Right lung (tissue), 5 donors: ENCODE results near the gene TNFRSF25. TPM values are rescaled to one million over a fixed set of nuclear protein-coding genes. Genes with fewer than 3 reads are reported as not detected.
"Not testable (repeated sequence)": the region's sequence is repeated elsewhere in the genome, so short reads cannot be mapped to it uniquely, and the experiment has no call there.

Source experiments
- DNase-seq, 2 donors: peaks; one replicate each; pipeline ENCODE4 v3.0.0-alpha.2; 2013
- polyA plus RNA-seq, 5 donors: library from polyadenylated mRNA; unstranded; fragments of 120-200 nt; gene quantifications; one replicate each; pipeline versions ENCODE4 v1.2.1 to v1.2.3, GENCODE V29; 2013; ENCODE audit warnings: inconsistent platforms in 1 of 5, low replicate concordance in 1 of 5; ENCODE audit not compliant: insufficient read length in 5 of 5, insufficient read depth in 1 of 5

TNFRSF25 gene
- polyA plus RNA-seq, 5 donors = 16.5 to 32.9 (median 27.1) TPM

DNA sequence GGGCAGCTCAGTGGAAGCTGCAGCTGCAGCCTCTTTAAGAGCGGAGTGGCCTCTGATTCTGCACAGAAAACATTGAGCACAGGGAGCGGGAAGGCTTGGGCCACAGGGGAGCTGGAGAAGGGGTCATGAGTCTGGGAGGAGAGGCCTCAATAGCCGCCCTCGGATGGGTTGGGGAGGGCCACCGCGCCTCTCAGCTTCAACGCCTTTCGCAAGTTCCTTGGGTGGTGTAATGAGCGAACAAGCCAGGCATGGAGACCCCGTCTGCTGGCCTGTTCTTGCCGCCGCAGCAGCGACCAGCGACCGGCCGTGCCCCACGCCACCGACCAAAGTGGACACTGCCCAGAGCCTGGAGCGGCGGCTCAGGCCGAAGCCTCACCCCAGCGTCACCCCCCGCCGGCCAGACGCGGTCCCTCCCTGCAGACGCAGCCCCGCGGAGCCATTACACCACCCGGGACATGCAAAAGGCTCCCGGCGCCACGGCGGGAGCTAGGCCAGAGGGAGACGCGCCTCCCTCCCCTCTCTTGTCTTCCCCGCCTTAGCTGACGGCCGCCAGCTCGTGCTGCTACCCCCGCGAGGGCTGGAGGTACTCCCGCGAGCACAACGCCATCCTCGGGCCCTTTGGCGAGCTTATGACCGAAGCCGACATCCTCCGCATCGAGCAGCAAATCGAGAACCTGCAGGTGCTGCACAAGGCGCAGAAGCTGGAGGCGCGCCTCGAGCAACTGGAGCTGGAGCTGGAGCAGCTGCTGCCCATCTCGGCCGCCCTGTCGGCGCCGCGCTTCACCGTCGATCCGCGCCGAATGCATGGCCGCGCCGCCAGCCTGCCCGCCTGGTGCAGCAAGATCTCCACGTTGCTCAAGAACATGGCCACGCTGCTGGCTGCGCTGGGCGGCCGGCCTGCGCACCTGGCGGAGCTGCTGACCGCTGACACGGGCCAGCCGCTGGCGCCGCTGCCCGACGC lies 11.8 kb downstream of the TNFRSF25 start:
- not testable (repeated sequence) for DNase-seq

DNA sequence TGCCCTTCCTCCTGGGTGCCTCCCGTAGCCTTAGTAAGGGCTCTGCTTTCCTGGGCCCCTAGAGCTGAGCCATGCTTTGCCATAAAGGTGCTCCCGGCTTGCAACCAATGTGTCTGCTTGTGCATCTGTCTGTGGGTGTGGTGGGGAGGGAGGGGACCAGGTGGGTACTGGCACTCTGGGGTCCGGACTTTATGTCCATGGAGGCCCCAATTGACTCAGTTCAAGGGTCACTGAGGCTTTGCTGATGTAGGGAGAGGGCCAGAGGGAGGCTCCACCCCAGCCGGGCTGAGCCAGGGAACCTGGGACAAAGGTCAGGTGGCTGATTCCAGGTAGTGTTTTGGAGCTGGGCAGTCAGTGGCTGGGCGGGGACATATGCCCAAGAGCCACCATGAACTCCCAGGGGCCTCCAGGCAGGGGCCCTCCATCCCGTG lies 15.0 kb downstream of the TNFRSF25 start:
- DNase-seq = no peak

DNA sequence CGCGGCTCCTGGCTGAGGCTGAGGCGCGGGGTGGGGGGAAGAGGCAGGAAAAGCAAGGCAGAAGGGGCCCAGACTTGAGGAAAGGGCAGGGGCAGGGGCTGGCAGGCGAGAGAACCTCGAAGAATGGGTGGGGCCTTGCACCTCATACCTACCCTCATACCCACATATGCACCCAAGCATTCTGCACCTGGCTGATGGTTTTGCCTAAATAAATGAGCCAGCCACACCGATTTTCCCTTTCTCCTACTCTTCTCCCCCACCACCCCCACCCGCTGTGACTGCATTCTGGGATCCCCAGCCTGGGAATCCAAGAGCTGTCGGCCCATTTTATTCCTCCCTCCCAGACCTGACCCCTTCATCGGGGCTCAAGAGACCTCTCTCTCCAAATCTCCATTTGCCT lies 15.5 kb downstream of the TNFRSF25 start:
- not testable (repeated sequence) for DNase-seq

DNA sequence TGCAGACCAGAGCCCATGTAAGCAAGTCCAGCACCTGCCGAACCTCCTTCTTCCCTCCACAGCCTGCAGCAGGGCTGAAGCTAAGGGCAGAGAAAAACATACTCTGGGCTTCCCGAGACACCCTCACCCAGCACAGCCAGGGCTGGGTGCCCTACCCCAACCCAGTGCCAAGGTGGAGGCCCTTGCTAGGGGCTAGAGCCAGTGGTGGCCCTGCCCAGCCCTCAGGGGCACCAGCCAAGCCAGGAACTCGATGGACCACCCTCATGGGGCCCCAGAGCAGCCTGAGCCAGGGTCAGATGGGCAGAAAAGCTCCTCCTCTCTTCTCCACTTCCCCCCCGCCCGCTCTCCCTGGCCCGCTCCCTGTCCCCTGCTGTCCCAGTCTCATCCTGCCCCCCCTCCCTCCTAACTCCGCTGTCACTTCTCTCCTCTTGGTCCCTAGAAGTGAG lies 15.9 kb downstream of the TNFRSF25 start:
- no peak for DNase-seq

DNA sequence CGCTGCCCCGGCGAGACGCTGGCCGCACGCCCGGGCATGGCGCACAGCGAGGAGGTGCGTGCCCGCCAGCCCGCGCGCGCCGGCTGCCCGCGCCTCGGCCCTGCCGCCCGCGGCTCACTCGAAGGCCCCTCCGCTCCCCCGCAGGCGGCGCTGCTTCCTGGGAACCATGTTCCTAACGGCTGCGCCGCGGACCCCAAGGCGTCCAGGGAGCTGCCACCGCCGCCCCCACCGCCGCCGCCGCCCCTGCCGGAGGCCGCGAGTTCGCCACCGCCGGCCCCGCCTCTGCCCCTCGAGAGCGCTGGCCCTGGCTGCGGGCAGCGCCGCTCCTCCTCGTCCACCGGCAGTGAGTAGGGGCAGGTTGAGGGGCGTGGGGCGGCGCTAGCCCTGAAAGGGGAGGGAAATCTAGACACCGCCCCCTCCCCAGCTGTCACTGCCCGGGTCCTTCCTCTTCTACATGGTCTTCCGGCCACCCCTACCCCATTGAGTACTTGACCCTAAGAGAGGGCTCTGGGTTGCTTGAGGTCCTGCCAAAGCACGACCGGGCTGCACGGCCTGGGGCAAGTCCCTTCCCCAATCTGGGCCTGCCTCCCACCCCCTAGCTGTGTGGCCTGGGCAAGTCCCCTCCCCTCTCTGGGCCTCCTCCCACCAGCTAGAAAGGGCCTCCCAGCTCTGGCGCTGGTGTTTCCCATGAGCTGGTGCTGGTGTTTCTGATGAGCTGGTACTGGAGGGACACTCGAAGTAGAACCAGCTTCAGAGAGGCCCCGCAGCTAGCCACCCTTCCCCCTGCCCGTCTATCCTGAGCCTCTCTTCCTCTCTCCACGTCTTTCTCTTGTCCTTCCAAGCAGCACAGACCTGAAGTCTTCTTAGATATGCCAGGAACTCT lies 17.0 kb downstream of the TNFRSF25 start:
- no peak for DNase-seq

DNA sequence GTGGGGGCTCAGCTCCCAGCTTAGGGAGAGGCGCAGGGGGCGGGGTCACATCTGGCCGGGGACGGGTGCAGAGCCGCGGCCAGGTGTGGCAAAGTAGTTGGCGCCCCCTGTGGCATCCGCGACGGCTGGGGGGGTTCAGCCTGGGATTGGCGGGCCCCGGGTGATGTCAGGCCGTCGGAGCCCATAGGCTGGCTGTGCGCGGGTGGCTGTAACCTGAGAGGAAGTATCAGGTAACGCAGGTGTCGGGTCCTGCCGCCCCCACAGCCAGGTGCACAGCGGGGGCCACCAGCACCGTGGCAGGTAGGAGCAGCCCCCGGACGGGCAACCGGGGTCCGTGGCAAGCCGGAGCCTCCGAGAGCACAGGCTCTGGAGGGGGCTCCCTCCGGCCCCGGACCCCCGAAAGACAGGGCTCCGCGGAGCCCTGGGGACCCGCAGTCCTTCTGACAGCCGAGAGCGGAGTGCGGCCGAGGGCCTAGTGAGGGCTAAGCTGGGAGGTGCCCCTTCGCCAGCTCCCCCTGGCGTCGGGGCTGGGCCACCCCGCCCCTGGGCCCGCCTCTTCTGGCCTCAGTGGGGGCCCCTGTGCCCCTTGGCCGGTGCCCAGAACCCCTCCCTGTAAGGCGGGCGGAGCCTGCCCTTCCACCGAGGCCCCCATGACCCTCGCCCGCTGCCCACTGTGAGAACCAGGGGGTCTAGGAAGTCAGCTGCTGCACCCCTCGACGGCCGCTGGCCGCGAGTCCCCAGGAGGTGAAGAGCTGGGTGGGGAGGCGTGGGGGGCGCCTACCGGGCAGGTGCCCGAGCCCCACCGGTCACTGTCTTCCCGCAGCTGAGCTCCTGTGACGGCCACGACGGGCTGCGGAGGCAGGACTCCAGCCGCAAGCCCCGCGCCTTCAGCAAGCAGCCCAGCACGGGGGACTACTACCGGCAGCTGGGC lies 17.9 kb downstream of the TNFRSF25 start:
- no peak for DNase-seq

DNA sequence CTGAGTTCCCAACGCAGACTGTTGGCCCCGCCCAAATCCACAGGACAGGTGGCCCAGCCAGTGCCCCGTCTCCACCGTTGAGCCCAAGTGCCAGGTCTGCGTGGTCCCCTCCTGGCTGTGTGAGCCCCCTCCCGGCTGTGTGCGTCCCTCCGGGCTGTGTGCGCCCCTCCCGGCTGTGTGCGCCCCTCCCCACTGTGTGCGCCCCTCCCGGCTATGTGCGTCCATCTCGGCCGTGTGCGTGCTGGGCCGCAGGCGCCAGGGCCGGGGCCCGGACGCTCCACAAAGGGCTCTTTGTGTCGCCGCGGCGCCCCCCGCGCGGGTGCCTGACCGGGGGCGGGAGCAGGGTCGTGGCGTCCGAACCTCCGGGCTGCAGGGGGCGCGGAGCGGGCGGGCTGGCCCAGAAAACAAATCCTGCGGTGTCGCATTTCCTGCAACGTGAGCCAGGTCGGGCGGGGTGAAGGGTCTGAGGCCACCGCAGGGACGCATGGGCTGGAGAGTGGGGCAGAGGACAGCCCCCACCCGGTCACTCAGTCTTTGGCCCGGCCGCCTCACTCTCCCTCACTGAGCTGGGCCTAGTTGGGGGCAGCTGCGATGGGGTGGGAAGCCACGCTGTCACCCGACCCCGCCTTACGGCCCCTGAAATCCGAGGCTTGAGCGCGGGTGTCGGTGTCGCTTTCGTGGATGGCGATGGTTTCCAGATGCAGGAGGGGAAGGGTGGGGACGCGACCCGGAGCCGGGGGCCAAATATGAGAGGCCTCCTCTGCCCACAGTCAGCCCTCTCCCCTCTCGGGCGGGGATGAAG lies 18.8 kb downstream of the TNFRSF25 start:
- no peak for DNase-seq

DNA sequence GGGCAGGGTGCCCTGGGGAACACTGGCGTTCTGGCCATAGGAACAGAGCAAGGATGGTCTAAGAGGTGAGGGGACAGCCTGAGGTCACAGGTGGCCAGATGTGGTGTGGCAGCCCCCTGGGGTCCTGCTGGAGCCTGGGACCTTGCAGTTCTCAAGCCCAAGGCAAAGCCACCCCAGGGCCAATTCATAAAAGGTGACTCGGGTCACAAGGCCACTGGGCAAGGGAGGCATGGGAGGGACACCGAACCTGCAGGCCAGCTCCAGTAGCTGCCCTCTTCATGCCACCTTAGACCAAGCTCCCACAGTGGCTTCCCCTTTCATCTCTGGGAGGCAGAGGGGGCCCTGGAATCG lies 19.3 kb downstream of the TNFRSF25 start:
- DNase-seq = no peak

DNA sequence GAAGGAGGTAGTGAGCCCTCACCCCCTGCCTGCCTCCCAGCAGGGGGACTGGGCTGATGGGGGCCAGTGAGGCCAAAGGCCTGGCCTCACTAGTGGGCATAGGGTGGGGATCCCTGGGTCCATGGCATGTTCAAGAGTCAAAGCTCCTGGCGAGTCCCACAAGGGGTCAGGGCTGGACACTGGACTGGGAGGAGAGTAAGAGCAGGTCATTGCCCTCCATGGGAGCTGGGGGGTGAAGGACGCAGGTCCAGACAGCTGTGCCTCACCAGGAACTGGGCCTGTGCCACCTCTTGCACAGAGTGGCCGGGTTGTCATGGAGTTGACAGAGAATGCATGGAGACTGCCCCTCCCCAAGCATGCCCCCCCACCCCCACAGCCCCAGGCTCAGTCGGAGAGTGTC lies 20.0 kb downstream of the TNFRSF25 start:
- DNase-seq = not testable (repeated sequence)

DNA sequence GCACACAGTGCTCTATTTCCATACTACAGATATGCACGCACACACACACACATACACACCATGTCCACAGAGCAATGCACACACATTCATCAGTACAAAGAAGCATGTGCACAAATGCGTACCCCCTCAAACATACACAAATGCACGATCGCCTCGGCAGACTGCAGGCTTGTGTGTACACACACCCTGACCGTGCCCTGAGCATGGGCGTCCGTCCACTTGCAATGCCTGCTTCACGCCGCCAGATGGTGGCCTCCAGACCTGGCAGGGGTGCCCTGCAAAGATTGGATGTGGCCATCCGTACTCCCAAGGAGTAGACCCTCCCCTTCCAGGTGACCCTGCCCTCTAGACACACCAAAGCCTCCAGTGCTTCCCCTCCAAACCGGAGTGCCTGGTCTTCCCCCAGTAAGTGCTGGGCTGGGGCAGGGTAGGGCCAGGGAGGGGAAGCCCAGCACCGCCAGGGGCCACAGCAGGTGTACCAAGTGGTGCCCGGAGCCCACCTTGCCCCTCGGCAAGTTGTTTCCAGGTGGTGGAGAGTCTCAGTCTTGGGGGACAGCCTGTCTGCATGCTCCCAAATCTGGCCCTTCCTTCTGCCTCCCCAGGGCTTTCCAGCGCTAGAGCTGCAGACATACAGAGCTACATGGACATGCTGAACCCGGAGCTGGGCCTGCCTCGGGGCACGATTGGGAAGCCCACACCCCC lies 20.8 kb downstream of the TNFRSF25 start:
- DNase-seq = no peak

DNA sequence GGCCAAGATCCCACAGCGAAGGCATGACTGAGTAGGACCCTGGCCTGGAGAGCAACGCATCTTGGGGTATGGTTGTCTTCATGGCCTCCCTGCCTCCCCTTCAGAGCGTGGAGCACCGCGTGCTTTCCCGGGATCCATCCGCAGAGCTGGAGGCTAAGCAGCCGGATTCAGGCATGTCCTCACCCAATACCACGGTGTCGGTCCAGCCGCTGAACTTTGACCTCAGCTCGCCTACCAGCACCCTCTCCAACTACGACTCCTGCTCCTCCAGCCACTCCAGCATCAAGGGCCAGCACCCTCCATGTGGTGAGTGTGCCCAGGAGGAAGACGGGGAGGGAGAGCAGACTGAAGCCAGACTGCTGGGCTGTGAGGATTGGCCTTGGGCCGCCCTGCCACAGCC lies 21.6 kb downstream of the TNFRSF25 start:
- no peak for DNase-seq

DNA sequence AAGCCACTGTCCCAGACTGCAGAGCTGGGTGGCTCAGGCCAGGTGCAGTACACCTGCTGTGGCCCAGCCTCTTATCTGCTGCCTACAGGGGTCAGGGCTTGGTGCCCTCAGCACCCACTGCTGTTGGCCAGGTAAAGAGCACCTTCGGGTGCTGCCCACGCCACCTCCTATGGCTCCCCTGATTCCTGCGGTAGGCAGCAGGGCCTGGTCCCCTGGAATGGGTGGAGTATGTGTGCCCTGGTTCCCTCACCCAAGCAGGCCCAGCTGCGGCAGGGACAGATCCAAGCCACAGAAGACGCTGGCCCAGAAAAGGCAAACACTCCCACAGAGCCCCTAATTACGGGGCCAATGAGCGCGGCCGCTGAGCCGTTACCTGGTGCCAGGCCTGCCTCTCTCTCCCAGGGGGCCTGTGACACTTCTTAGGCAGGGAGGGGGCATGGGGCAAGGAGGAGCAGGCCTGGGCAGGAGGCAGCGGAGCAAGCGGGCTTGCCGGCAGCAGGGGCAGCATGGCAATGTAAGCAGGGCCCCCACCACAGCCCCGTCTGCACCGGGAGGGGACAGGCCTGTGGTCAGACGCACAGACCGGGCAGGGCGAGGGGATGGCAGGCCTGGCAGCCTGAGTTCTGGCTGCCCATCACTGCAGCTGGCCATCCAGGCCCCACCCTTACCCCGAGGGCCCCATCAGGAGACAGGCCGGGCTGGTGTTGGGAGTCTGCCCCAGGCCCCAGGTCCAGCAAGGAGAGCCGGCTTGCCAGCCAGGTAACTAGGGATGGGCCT lies 22.4 kb downstream of the TNFRSF25 start:
- DNase-seq = no peak

DNA sequence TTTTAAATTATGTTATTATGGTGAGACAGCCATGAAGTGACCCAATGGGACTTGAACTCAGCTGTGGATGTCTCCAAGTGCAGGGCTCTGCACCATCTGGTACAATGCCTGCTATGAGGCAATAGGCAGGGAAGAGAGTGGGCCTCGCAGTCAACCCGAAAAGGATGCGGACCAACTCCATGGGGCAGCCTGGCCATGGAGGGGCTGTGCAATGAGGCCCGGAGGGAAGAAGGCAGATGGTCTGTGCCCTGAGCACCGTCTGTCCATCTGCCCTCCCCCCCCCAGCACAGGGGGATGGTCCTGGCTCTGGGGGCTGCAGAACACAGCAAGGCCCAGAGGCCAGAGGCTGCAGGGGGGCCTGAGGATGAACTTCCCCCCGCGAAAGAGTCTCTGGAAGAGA lies 24.4 kb downstream of the TNFRSF25 start:
- DNase-seq = no peak

DNA sequence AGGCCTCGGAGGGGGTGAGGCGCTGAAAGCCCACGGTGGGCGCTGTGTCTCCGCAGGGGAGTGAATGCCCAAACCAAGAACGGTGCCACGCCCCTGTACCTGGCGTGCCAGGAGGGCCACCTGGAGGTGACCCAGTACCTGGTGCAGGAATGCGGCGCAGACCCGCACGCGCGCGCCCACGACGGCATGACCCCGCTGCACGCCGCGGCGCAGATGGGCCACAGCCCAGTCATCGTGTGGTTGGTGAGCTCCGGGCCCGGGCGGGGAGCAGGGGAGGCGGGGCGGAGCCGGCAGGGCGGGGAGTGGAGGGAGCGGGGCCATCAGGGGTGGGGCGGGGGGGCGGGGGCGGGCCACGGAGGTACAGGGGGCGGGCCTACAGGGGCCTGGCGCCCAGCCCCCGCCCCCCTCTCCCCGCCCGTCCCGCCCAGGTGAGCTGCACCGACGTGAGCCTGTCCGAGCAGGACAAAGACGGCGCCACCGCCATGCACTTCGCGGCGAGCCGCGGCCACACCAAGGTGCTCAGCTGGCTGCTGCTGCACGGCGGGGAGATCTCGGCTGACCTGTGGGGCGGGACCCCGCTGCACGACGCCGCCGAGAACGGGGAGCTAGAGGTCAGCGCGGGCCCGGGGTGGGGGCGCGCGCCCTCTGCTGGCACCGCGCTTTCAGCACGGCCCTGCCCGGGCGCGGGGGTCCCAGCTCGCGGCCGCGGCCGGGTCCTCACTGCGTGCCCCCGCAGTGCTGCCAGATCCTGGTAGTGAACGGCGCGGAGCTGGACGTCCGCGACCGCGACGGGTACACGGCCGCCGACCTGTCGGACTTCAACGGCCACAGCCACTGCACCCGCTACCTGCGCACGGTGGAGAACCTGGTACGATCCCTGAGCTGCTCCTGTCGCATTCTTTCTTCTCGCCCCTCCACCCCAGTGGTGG lies 25.5 kb downstream of the TNFRSF25 start:
- DNase-seq = no peak

DNA sequence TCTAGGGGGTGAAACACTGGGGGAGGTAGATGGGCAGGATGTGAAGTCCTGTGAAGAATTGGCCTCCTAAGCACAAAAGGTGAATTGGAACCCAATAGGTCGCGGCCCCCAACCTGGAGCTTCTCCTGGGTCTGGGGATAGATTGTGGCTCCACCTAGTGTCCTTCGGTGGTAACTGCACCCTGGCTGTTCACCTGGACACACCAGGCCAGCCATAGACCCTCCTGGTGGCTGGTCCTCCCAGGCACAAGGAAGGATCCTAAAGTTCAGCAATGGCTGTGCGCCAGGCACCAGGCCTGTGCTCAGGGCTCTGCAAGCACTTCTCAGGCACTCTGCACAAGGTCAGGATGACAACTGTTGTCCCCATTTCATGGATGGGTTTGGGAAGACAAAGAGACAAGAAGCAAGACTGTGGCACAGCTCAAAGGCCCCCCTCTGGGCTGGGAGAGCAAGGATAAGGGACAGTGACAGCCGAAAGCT lies 27.9 kb downstream of the TNFRSF25 start:
- DNase-seq = no peak

DNA sequence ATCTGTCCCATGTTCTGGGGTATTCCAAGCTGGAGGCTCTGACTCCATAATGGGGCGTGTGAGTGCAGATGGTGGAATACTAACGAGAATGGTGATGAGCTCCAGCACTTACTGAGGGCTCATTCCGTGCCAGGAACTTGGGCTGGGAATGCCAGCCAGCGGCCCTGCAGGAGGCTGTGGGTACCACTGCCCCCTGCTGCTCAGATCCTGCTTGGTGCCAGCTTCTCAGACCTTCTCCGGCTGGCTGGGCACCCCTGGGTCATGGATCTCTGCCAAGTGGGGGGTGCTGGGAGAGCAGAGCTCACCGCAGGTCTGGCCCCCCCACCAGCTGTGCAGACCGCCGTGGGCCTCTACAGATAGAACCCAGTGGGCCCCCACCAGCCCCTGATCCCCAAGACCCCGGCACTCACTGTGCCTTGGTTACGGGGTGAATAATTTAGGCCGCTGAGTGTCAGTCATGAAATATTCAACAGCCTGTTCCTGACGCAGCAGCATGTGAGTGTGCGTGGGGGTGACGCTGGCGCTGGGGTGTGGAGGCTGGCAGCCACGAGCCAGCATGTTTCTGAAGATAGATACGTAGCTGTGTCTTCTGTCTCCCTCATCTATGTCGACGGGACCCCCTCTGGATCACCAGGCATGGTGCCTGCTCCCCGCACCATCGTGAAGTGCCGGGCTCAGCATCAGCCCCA lies 28.8 kb downstream of the TNFRSF25 start:
- not testable (repeated sequence) for DNase-seq

DNA sequence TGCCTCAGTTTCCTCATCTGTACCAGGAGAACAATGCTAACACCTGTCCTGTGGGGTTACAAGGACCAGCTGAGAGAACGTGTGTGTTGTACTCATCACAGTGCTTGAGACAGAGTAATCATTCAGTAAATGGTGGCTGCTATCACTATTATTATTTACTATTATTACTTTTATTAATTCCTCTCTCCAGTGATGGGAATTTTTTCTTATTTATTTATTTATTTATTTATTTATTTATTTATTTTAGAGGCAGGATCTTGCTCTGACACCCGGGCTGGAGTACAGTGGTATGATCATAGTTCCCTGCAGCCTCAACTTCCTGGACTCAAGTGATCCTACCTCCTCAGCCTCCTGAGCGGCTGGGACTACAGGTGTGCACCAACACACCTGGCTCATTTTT lies 29.7 kb downstream of the TNFRSF25 start:
- DNase-seq = not testable (repeated sequence)
